Measurements from ENCODE around the gene PNP.

The PNP gene

DNA sequence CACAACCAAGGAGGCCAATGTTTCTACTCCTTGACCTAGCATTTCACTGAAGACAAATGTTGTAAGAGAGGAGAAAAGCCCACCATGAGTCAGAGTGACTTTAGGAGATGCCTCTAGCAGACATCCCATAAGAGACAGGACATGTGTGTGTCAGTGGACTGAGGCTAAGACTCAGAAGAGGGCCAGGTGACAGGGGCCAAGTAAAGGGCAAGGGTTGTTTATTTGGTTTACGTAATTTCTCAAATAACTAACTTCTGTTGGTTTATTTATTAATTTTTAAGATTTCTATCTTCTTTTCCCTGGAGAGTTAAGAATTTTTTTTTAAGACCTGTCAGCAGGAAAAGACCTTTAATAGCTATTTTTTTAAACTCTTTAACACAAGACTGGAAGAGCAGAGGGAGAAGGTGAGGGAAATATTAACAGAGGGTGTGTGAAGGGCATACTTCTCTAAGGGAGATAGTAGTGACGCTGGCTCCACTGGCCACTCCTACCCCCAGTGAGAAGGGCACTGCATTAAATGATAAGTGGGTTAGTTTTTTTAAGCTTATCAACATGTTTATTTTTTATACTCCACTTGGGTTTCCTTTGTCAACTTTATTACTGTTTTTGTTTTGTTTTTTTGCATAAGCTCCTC lies 3.4 kb downstream of the PNP start:
- peaks cover 69 to 74% (median 71%) of the 10 kb centered on the region in 10 experiments for H3K4me1 ChIP-seq
- H3K4me2 ChIP-seq = peak overlapping the region; percentile 88 to 99 (median 95)
- H3K36me3 ChIP-seq = peaks cover 49 to 68% (median 59%) of the 10 kb centered on the region in 11 experiments
- no peak for TF ChIP-seq Cebpa-rat (IDR thresholded peaks at IDR 0.05)
- H4K20me1 ChIP-seq = peaks cover 0 to 73% (median 38%) of the 10 kb centered on the region in 11 experiments; a peak in 20 of 22 replicates
- no peaks in the 10 kb centered on the region for H3K27me3 ChIP-seq
- H3K9me3 ChIP-seq (replicated peaks in 1 of 11) = no peaks in the 10 kb centered on the region
- peak overlapping the region in 5 of 11 experiments; percentile 26 to 94 (median 90); a peak in 9 of 22 replicates for H3K27ac ChIP-seq
- peak overlapping the region; percentile 18 to 97 (median 93); a peak in 19 of 22 replicates for H3K9ac ChIP-seq
- H3K4me3 ChIP-seq = peak overlapping the region in 9 of 10 experiments; percentile 86 to 99 (median 91); a peak in 17 of 20 replicates

DNA sequence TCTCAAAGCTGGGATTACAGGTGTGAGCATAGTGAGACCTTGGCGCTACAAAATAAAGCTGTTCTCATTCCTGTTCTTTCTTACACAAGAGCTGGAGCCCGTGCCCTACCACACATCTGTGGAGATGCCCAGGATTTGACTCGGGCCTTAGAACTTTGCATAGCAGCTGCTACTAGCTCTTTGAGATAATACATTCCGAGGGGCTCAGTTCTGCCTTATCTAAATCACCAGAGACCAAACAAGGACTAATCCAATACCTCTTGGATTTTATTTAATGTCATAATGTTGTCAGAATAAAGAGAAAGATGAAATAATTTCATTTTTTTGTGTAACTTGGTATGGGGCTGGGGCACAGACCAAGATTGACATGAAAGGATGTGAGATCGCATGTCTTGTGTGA lies 7.6 kb downstream of the PNP start:
- no peak for TF ChIP-seq Cebpa-rat (IDR thresholded peaks at IDR 0.05)
- H3K9me3 ChIP-seq (replicated peaks in 1 of 11) = no peaks in the 10 kb centered on the region
- peak overlapping the region; percentile 78 to 99 (median 92) for H3K4me2 ChIP-seq
- H3K4me3 ChIP-seq = peak overlapping the region in 8 of 10 experiments; percentile 25 to 54 (median 40); a peak in 15 of 20 replicates
- H3K9ac ChIP-seq = peak overlapping the region in 9 of 11 experiments; percentile 56 to 74 (median 65); a peak in 18 of 22 replicates
- H4K20me1 ChIP-seq = peaks cover 0 to 58% (median 19%) of the 10 kb centered on the region in 11 experiments; a peak in 20 of 22 replicates
- peak overlapping the region; percentile 61 to 87 (median 77); a peak in 21 of 22 replicates for H3K27ac ChIP-seq
- H3K27me3 ChIP-seq = no peaks in the 10 kb centered on the region
- peaks cover 49 to 88% (median 81%) of the 10 kb centered on the region in 11 experiments for H3K36me3 ChIP-seq
- peaks cover 64 to 86% (median 82%) of the 10 kb centered on the region in 10 experiments for H3K4me1 ChIP-seq

GRCh38 chr14:20477211-20477876 lies 8.1 kb downstream of the PNP start:
- peak overlapping the region; percentile 46 to 74 (median 63); a peak in 21 of 22 replicates for H3K9ac ChIP-seq
- no peaks in the 10 kb centered on the region for H3K9me3 ChIP-seq (replicated peaks in 1 of 11)
- H3K4me3 ChIP-seq = peak overlapping the region; percentile 0 to 54 (median 33); a peak in 16 of 20 replicates
- no peaks in the 10 kb centered on the region for H3K27me3 ChIP-seq
- peaks cover 46 to 82% (median 75%) of the 10 kb centered on the region in 11 experiments for H3K36me3 ChIP-seq
- peak in 2 of 11 experiments; percentile 20 to 28; a peak in 2 of 22 replicates for TF ChIP-seq Cebpa-rat (IDR thresholded peaks at IDR 0.05)
- H3K27ac ChIP-seq = peak overlapping the region; percentile 61 to 87 (median 77); a peak in 21 of 22 replicates
- peaks cover 58 to 80% (median 77%) of the 10 kb centered on the region in 10 experiments for H3K4me1 ChIP-seq
- peak overlapping the region; percentile 78 to 99 (median 92) for H3K4me2 ChIP-seq
- H4K20me1 ChIP-seq = peaks cover 0 to 52% (median 14%) of the 10 kb centered on the region in 11 experiments; a peak in 20 of 22 replicates

DNA sequence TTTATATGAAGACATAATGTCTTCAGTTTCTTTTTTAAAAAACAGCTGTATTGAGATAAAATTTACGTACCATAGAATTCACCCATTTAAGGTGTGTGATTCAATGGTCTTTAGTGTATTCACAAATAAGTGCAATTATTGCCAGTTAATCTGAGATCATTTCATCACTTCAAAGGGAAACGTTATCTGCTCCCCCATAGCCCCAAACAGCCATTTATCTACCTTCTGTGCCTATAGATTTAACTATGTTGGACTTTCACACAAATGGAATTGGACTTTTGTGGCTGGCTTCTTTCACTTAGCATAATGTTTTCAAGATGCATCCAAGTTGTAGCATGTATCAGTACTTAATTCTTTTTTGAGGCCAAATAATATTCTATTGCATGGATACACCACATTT lies 9.7 kb downstream of the PNP start:
- H3K36me3 ChIP-seq = peaks cover 31 to 67% (median 60%) of the 10 kb centered on the region in 11 experiments
- peak overlapping the region in 7 of 11 experiments; percentile 64 to 87 (median 79); a peak in 9 of 22 replicates for H3K27ac ChIP-seq
- peaks cover 43 to 65% (median 62%) of the 10 kb centered on the region in 10 experiments for H3K4me1 ChIP-seq
- H4K20me1 ChIP-seq = peaks cover 0 to 37% (median 0%) of the 10 kb centered on the region in 11 experiments; a peak in 7 of 22 replicates
- no peak for TF ChIP-seq Cebpa-rat (IDR thresholded peaks at IDR 0.05)
- peak overlapping the region in 2 of 11 experiments; percentile 65 to 71; a peak in 2 of 22 replicates for H3K9ac ChIP-seq
- H3K4me3 ChIP-seq = peak overlapping the region in 1 of 10 experiments; percentile 52; a peak in 1 of 20 replicates
- H3K27me3 ChIP-seq = no peaks in the 10 kb centered on the region
- H3K4me2 ChIP-seq = peak overlapping the region in 10 of 11 experiments; percentile 78 to 99 (median 92); a peak in 20 of 22 replicates
- no peaks in the 10 kb centered on the region for H3K9me3 ChIP-seq (replicated peaks in 1 of 11)

DNA sequence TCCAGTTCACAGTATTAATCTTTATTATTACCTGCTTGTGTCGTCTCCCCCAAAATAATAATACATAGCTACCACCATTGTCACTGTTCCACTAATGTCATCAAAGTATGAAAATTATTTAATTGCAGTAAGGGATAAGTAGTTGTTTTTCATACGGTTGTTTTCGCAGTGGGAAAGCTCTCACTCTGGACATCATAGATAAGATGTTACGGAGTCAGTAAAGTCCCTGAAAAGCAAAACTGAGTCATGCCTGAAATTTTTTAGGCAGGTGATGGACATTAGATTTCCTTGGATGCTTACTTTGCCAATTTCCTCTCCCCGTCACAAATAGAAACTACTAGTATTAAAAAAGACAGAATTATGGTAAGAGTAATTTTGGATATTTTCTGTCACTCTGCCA lies 13.2 kb downstream of the PNP start:
- no peak overlapping the region; a peak in 1 of 22 replicates for H3K4me2 ChIP-seq

DNA sequence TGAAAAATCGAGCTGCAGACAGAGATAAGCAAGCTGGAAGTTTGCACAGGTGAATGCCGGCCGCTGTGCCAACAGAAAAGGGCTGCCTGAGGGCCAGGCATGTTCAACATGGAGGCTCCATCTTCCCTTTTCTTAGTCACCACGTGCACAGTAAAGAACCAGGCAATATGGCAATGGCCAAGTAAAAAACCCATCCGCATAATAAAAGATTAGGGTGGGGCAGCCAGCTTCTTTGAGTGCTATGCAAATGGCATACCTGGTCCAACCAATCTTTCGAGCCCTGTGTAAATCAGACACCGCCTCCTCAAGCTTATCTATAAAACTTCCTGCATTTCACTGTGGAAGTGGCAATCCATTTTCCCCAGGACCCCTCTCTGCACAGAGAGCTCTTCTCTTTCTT lies 16.7 kb downstream of the PNP start:
- H3K27ac ChIP-seq = no peak overlapping the region
- no peak overlapping the region for H3K4me3 ChIP-seq
- H3K4me1 ChIP-seq = peaks cover 35 to 55% (median 50%) of the 10 kb centered on the region in 10 experiments
- no peak for TF ChIP-seq Cebpa-rat (IDR thresholded peaks at IDR 0.05)
- no peaks in the 10 kb centered on the region for H3K9me3 ChIP-seq (replicated peaks in 1 of 11)
- peaks cover 0 to 1% (median 0%) of the 10 kb centered on the region in 11 experiments; a peak in 1 of 22 replicates for H3K36me3 ChIP-seq
- H3K9ac ChIP-seq = no peak overlapping the region
- H3K4me2 ChIP-seq = peak overlapping the region in 7 of 11 experiments; percentile 3 to 42 (median 16); a peak in 6 of 22 replicates
- no peaks in the 10 kb centered on the region for H3K27me3 ChIP-seq
- H4K20me1 ChIP-seq = no peaks in the 10 kb centered on the region

More for the DNA sequence above, 13.2 kb downstream of the PNP start:
- peaks cover 26 to 45% (median 39%) of the 10 kb centered on the region in 10 experiments for H3K4me1 ChIP-seq
- peaks cover 0 to 35% (median 28%) of the 10 kb centered on the region in 11 experiments; a peak in 20 of 22 replicates for H3K36me3 ChIP-seq
- no peak overlapping the region for H3K4me3 ChIP-seq
- H3K27me3 ChIP-seq = no peaks in the 10 kb centered on the region
- peaks cover 0 to 7% (median 0%) of the 10 kb centered on the region in 11 experiments; a peak in 1 of 22 replicates for H4K20me1 ChIP-seq
- H3K9ac ChIP-seq = no peak overlapping the region
- H3K27ac ChIP-seq = no peak overlapping the region
- no peak for TF ChIP-seq Cebpa-rat (IDR thresholded peaks at IDR 0.05)
- no peaks in the 10 kb centered on the region for H3K9me3 ChIP-seq (replicated peaks in 1 of 11)

- Histone ChIP-seq H3K4me2 (peak overlapping the region; percentile 56 to 90 (median 84)), H3K4me1 (peaks cover 44 to 64% (median 59%) of the 10 kb centered on the region in 10 experiments), H3K9ac (no peak overlapping the region), H3K27ac (peak overlapping the region in 5 of 11 experiments; percentile 20 to 82 (median 46); a peak in 6 of 22 replicates), H3K36me3 (no peaks in the 10 kb centered on the region), H3K4me3 (no peak overlapping the region), H3K9me3 (replicated peaks in 1 of 11) (no peaks in the 10 kb centered on the region), H3K27me3 (no peaks in the 10 kb centered on the region), H4K20me1 (no peaks in the 10 kb centered on the region)
- TF ChIP-seq Cebpa-rat (IDR thresholded peaks at IDR 0.05) = no peak
Measured at GRCh38 chr14:20486684-20487395, 17.6 kb downstream of the PNP start.

GRCh38 chr14:20487396-20487725 lies 18.2 kb downstream of the PNP start:
- H3K4me2 ChIP-seq = peak overlapping the region; percentile 56 to 90 (median 84)

More at GRCh38 chr14:20487396-20487725, 18.2 kb downstream of the PNP start:
- H3K36me3 ChIP-seq = no peaks in the 10 kb centered on the region
- peaks cover 50 to 70% (median 64%) of the 10 kb centered on the region in 10 experiments for H3K4me1 ChIP-seq
- H3K9ac ChIP-seq = no peak overlapping the region
- no peak for TF ChIP-seq Cebpa-rat (IDR thresholded peaks at IDR 0.05)
- no peaks in the 10 kb centered on the region for H3K9me3 ChIP-seq (replicated peaks in 1 of 11)
- no peaks in the 10 kb centered on the region for H4K20me1 ChIP-seq
- no peaks in the 10 kb centered on the region for H3K27me3 ChIP-seq
- peak overlapping the region in 8 of 11 experiments; percentile 19 to 82 (median 58); a peak in 12 of 22 replicates for H3K27ac ChIP-seq
- H3K4me3 ChIP-seq = no peak overlapping the region

Measured in BLaER1 treated with 17β-estradiol and CSF1 and Interleukin-3, amounts not matched to agents 10 nM and 100 nM (cell line).